AG04450 (cell line): ENCODE results near the gene KCNMA1. TPM values are rescaled to one million over a fixed set of nuclear protein-coding genes. Genes with fewer than 3 reads are reported as not detected.

Experiments used
- CTCF ChIA-PET: fragments of 300-600, 350-600 bp; formaldehyde crosslinking; extraction: SDS; loops from one replicate; lab custom pipeline; 2022; ENCODE audit warnings: antibody characterized with exemption, inconsistent platforms; lab: Charles Lee
- POLR2A ChIA-PET: fragments of 350-600 bp; formaldehyde crosslinking; extraction: SDS; loops from one replicate; lab custom pipeline; 2021; ENCODE audit warnings: antibody characterized with exemption, inconsistent platforms; lab: Yijun Ruan, JAX
- DNase-seq: peaks from one replicate; pipeline ENCODE4 v3.0.0-alpha.2; 2011; ENCODE audit warnings: low read depth, low spot score
- H3K27ac ChIP-seq: one replicate; pipeline ENCODE4 v1.5.1; 2012; ENCODE audit warnings: low read depth, low read length, control low read depth
- H3K27me3 ChIP-seq: one replicate; pipeline ENCODE4 v1.6.0; 2012; ENCODE audit warnings: low read length; ENCODE audit not compliant: control insufficient read depth, insufficient read depth
- H3K4me3 ChIP-seq: 2 replicates; pipeline ENCODE4 v1.5.1; 2011; ENCODE audit warnings: mild to moderate bottlenecking, low read depth, low read length, control low read depth
- H3K9me3 ChIP-seq: 2 replicates; pipeline ENCODE4 v1.5.1; 2012; ENCODE audit warnings: low read length; ENCODE audit not compliant: control insufficient read depth, insufficient read depth
- polyA plus RNA-seq: library from polyadenylated mRNA; depleted of rRNA; stranded (reverse); fragments of >200 nt; gene quantifications from 2 replicates; pipeline ENCODE4 v1.2.3, GENCODE V29; 2011
- TF ChIP-seq, protein P1 (sequence below): IDR thresholded peaks from 2 replicates; pipeline ENCODE4 v1.5.1; 2011; ENCODE audit warnings: low read depth, low read length, control low read depth, inconsistent platforms

The KCNMA1 gene
- polyA plus RNA-seq, 1 experiment = 58.8 TPM

DNA sequence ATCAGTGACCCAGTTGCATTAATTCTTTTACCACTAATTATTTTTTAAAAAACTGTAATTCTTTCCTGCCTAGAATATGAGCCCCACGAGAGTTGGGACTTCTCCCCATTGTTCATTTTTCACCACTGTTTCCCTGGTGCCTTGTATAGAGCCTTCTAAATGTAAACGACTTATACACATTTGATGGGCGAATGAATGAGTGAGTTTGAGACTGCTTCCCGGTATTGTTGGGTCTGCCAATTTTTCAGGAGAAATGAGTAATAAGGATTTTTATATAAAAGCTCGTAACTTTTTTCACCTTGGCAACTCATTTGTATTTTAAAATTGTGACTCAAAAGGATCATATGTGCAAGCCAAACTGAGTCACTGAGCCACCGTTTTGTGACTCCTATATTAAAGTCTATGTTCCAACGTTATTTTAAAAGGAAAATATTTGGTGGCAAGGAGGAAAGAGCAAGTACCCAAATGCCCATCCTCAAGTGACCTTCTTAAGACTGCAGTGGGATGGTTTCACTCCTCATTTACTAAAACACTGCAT lies 621.3 kb downstream of the KCNMA1 start:
- no peak for DNase-seq
- CTCF ChIA-PET = interaction anchor here (1.0 kb wide), 2 partner anchors 10 to 31 kb away, joined by 3 read pairs; no protein-coding TSS in a partner anchor
- no peak overlapping the region for H3K4me3 ChIP-seq
- POLR2A ChIA-PET = interaction anchor here (0.6 kb wide), 1 partner anchor 1653 kb away, joined by 3 read pairs; no protein-coding TSS in a partner anchor
- no peaks in the 10 kb centered on the region for H3K27me3 ChIP-seq
- no peaks in the 10 kb centered on the region for H3K9me3 ChIP-seq
- TF ChIP-seq, protein P1, sequence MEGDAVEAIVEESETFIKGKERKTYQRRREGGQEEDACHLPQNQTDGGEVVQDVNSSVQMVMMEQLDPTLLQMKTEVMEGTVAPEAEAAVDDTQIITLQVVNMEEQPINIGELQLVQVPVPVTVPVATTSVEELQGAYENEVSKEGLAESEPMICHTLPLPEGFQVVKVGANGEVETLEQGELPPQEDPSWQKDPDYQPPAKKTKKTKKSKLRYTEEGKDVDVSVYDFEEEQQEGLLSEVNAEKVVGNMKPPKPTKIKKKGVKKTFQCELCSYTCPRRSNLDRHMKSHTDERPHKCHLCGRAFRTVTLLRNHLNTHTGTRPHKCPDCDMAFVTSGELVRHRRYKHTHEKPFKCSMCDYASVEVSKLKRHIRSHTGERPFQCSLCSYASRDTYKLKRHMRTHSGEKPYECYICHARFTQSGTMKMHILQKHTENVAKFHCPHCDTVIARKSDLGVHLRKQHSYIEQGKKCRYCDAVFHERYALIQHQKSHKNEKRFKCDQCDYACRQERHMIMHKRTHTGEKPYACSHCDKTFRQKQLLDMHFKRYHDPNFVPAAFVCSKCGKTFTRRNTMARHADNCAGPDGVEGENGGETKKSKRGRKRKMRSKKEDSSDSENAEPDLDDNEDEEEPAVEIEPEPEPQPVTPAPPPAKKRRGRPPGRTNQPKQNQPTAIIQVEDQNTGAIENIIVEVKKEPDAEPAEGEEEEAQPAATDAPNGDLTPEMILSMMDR = no peak
- H3K27ac ChIP-seq = no peak overlapping the region

- POLR2A ChIA-PET = no interaction called here
- CTCF ChIA-PET = no interaction called here
- no peaks in the 10 kb centered on the region for H3K9me3 ChIP-seq
- TF ChIP-seq, protein P1 = no peak
- DNase-seq = no peak
- no peak overlapping the region for H3K4me3 ChIP-seq
- H3K27me3 ChIP-seq = no peaks in the 10 kb centered on the region
- no peak overlapping the region for H3K27ac ChIP-seq
These were observed 622.2 kb downstream of the KCNMA1 start for GRCh38 chr10:77015360-77015759.

DNA sequence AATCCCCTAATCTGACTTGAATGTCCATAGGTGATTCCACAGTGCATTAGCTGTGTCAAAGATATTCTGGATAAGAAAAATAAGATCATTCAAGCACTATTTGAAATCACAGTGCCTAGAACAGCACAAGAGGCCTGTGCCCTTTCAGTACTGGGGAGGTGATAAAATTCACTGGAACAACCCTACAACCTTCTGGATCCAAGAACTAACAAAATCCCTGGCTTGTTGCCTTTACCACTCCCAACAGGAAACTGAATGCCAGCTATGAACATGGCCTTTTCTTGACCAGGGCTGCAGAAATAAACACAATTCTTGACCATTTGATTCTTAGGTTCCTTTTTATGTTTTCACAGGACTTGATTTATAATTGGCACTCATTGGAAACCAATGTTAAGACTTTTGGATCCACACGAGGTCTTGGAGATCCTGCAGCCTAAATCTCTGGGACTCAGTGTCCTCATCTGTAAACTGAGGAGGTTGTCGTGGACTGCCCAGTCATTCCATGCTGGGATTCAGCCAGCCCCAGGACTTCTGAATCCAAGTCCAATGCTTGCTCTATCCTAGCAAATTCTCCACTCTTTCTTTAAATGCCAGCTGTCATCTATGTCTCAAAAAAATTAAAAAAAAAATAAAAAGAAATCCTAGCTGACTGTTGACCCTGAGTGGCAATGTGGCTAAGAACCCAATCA lies 624.7 kb downstream of the KCNMA1 start:
- DNase-seq = no peak
- POLR2A ChIA-PET = no interaction called here

DNA sequence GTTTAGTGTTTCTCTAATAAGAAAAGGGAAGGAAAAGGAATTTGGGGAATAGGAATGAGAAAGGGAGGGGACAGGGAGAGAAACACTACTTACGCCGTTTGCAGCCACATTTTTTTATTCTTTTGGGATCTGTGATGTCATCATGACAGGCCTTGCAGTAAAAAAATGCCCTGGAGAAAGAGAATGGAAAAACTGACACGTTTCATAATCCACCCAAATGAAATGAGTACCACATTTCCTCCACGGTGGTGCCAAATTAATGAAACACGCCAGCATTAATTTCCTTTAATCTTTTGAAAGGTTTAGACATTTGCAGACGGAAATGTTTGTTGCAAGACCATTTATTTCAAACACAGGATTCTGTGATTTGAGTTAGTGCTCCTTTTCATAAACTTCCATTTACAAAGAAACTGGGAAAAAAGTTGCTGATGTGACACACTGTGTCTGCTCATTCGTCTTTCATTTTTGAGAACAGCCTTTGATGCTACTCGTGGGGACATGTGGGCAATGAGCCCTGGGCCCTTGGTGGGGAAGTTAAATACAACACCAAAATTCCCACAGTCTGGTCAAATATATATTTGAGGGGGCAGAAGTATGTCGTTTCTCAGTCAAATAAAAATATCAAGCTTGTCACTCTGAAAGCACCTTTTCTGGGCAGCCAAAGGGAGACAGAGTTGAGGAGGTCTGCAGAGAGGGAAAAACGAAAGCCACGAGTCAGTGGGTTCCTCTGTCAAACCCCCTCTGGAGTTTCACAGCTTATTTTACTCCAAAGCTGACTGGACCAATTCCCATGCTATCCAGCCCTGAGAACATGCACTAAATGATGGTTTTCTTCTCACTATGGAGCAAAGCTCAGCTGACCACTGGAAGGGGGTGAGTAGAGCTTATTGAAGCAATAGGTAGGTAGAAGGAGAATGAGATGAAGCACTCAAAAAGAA lies 625.5 kb downstream of the KCNMA1 start:
- Histone ChIP-seq H3K27ac (no peak overlapping the region), H3K9me3 (peaks cover 3% of the 10 kb centered on the region), H3K27me3 (no peaks in the 10 kb centered on the region), H3K4me3 (no peak overlapping the region)
- ChIA-PET CTCF (no interaction called here), POLR2A (no interaction called here)
- TF ChIP-seq, protein P1 = no peak
- DNase-seq = no peak

More for the DNA sequence above, 624.7 kb downstream of the KCNMA1 start:
- no peak overlapping the region for H3K27ac ChIP-seq
- H3K4me3 ChIP-seq = no peak overlapping the region
- TF ChIP-seq, protein P1 = no peak
- CTCF ChIA-PET = no interaction called here
- H3K27me3 ChIP-seq = no peaks in the 10 kb centered on the region
- H3K9me3 ChIP-seq = no peaks in the 10 kb centered on the region
